ENCODE results near the gene AGAP1. TPM values are rescaled to one million over a fixed set of nuclear protein-coding genes. Genes with fewer than 3 reads are reported as not detected.

Gene AGAP1
- total RNA-seq, 3 donors from 2014 or later (not counting 1 experiment from before 2014, with no cell fraction given) = 42.0 to 56.4 (median 45.7) TPM

DNA sequence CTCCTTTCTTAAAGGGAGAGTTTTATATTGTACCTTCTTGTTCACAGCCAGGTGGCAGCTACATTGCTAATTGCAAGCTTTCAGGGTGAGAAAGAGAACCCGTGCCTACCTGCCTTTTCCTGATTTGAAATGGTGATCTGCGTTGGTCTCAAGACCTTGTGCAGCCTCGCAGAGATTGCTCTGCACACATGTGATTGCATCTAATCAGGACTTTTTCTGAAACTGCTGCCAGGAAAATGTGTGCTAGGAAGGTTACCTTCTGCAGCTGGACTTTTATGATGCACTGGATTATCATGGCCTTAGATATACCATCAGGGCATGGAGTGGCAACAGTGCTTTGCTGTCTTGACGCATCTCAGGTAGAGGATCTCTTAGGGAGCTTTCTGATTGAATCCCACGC is 45.1 kb downstream of the AGAP1 start:
- no peak overlapping the region for H3K4me3 Mint-ChIP-seq
- Histone ChIP-seq H3K9me3 (ENCODE audit: control insufficient read depth, insufficient read depth, low read length) (no peaks in the 10 kb centered on the region), H3K27me3 (ENCODE audit: control insufficient read depth, insufficient read depth, low read length) (no peaks in the 10 kb centered on the region), H3K4me1 (ENCODE audit: control insufficient read depth, insufficient read depth, low read length) (no peaks in the 10 kb centered on the region), H3K27ac (ENCODE audit: low read length) (no peak overlapping the region), H3K36me3 (ENCODE audit: control insufficient read depth, insufficient read depth, low read length) (no peaks in the 10 kb centered on the region), H3K4me3 (ENCODE audit: low read length) (no peak overlapping the region)
- peaks cover 0 to 6% of the 10 kb centered on the region in 2 donors for H3K27me3 Mint-ChIP-seq (ENCODE audit: low read depth in 2 of 2)
- no peak overlapping the region for H3K27ac Mint-ChIP-seq
- intact Hi-C loops (cut with micrococcal nuclease) = no loop called here
- no peak for DNase-seq
- 82% methylated on average over 5 of the region's 5 CpGs for WGBS (ENCODE audit: insufficient coverage)
- H3K4me1 Mint-ChIP-seq = no peaks in the 10 kb centered on the region
- H3K9me3 Mint-ChIP-seq = no peaks in the 10 kb centered on the region
- H3K36me3 Mint-ChIP-seq = no peaks in the 10 kb centered on the region
- TF ChIP-seq, protein P1, sequence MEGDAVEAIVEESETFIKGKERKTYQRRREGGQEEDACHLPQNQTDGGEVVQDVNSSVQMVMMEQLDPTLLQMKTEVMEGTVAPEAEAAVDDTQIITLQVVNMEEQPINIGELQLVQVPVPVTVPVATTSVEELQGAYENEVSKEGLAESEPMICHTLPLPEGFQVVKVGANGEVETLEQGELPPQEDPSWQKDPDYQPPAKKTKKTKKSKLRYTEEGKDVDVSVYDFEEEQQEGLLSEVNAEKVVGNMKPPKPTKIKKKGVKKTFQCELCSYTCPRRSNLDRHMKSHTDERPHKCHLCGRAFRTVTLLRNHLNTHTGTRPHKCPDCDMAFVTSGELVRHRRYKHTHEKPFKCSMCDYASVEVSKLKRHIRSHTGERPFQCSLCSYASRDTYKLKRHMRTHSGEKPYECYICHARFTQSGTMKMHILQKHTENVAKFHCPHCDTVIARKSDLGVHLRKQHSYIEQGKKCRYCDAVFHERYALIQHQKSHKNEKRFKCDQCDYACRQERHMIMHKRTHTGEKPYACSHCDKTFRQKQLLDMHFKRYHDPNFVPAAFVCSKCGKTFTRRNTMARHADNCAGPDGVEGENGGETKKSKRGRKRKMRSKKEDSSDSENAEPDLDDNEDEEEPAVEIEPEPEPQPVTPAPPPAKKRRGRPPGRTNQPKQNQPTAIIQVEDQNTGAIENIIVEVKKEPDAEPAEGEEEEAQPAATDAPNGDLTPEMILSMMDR (IDR thresholded peaks at IDR 0.05) = no peak
- no peak for ATAC-seq

DNA sequence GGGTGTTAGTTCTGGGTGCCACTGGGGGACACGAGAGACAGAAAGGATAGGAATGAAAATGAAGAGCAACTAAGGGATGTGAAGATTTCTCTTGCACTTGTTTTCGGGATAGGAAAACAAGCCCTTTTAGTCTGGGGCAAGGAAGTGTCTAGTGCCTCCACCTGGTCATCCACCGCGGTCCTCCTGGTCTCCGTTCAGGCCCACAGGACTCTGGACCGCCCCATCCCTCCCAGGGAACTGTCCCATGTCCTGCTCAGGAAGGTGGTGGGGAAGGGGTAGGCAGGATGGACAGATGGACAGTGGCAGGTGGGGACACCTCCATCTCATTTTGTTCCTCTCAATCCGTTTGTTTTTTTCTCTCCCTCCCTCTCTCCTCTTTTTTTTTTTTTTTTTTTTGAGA is 45.9 kb downstream of the AGAP1 start:
- peaks cover 0 to 6% of the 10 kb centered on the region in 2 donors for H3K27me3 Mint-ChIP-seq (ENCODE audit: low read depth in 2 of 2)
- no peak overlapping the region for H3K4me3 Mint-ChIP-seq
- no peaks in the 10 kb centered on the region for H3K36me3 Mint-ChIP-seq
- DNase-seq (no peak), ATAC-seq (no peak)
- no peak overlapping the region for H3K4me3 ChIP-seq (ENCODE audit: low read length)
- H3K27me3 ChIP-seq (ENCODE audit: control insufficient read depth, insufficient read depth, low read length) = no peaks in the 10 kb centered on the region
- H3K27ac Mint-ChIP-seq = no peak overlapping the region
- no peaks in the 10 kb centered on the region for H3K9me3 Mint-ChIP-seq
- no peaks in the 10 kb centered on the region for H3K36me3 ChIP-seq (ENCODE audit: control insufficient read depth, insufficient read depth, low read length)
- no peaks in the 10 kb centered on the region for H3K4me1 Mint-ChIP-seq
- no peaks in the 10 kb centered on the region for H3K9me3 ChIP-seq (ENCODE audit: control insufficient read depth, insufficient read depth, low read length)
- no peak overlapping the region for H3K27ac ChIP-seq (ENCODE audit: low read length)
- no peaks in the 10 kb centered on the region for H3K4me1 ChIP-seq (ENCODE audit: control insufficient read depth, insufficient read depth, low read length)
- intact Hi-C loops (cut with micrococcal nuclease) = no loop called here
- TF ChIP-seq, protein P1 (IDR thresholded peaks at IDR 0.05) = no peak
- 89% methylated on average over 6 of the region's 7 CpGs for WGBS (ENCODE audit: insufficient coverage)

- Mint-ChIP-seq H3K27me3 (ENCODE audit: low read depth in 2 of 2) (peaks cover 5 to 6% of the 10 kb centered on the region in 2 donors), H3K27ac (no peak overlapping the region), H3K4me1 (no peaks in the 10 kb centered on the region), H3K4me3 (no peak overlapping the region), H3K9me3 (no peaks in the 10 kb centered on the region), H3K36me3 (no peaks in the 10 kb centered on the region)
- TF ChIP-seq, protein P1 (IDR thresholded peaks at IDR 0.05) = no peak
- Histone ChIP-seq H3K4me1 (ENCODE audit: control insufficient read depth, insufficient read depth, low read length) (no peaks in the 10 kb centered on the region), H3K9me3 (ENCODE audit: control insufficient read depth, insufficient read depth, low read length) (no peaks in the 10 kb centered on the region), H3K36me3 (ENCODE audit: control insufficient read depth, insufficient read depth, low read length) (no peaks in the 10 kb centered on the region), H3K4me3 (ENCODE audit: low read length) (no peak overlapping the region), H3K27ac (ENCODE audit: low read length) (no peak overlapping the region), H3K27me3 (ENCODE audit: control insufficient read depth, insufficient read depth, low read length) (no peaks in the 10 kb centered on the region)
- intact Hi-C loops (cut with micrococcal nuclease) = no loop called here
- 61% methylated on average over 2 of the region's 5 CpGs for WGBS (ENCODE audit: insufficient coverage)
- DNase-seq = no peak
- ATAC-seq = no peak
Observed at GRCh38 chr2:235541016-235541415, 47.2 kb downstream of the AGAP1 start.

GRCh38 chr2:235541838-235542549 is 48.2 kb downstream of the AGAP1 start:
- H3K27ac ChIP-seq (ENCODE audit: low read length) = no peak overlapping the region
- no peak for ATAC-seq
- no peak overlapping the region for H3K4me3 ChIP-seq (ENCODE audit: low read length)
- H3K4me1 ChIP-seq (ENCODE audit: control insufficient read depth, insufficient read depth, low read length) = no peaks in the 10 kb centered on the region
- no peak overlapping the region for H3K4me3 Mint-ChIP-seq
- no peaks in the 10 kb centered on the region for H3K9me3 Mint-ChIP-seq
- no peaks in the 10 kb centered on the region for H3K9me3 ChIP-seq (ENCODE audit: control insufficient read depth, insufficient read depth, low read length)
- no peaks in the 10 kb centered on the region for H3K27me3 ChIP-seq (ENCODE audit: control insufficient read depth, insufficient read depth, low read length)
- no peaks in the 10 kb centered on the region for H3K4me1 Mint-ChIP-seq
- H3K36me3 Mint-ChIP-seq = no peaks in the 10 kb centered on the region
- no peak overlapping the region for H3K27ac Mint-ChIP-seq
- WGBS (ENCODE audit: insufficient coverage) = 94% methylated on average over 8 of the region's 11 CpGs
- intact Hi-C loops (cut with micrococcal nuclease) = no loop called here
- H3K27me3 Mint-ChIP-seq (ENCODE audit: low read depth in 2 of 2) = peaks cover 2 to 10% of the 10 kb centered on the region in 2 donors
- DNase-seq = no peak
- no peaks in the 10 kb centered on the region for H3K36me3 ChIP-seq (ENCODE audit: control insufficient read depth, insufficient read depth, low read length)
- TF ChIP-seq, protein P1 (IDR thresholded peaks at IDR 0.05) = no peak

Measured in natural killer cell (primary cell).